Measurements from ENCODE around the gene PRR23B.

The PRR23B gene

DNA sequence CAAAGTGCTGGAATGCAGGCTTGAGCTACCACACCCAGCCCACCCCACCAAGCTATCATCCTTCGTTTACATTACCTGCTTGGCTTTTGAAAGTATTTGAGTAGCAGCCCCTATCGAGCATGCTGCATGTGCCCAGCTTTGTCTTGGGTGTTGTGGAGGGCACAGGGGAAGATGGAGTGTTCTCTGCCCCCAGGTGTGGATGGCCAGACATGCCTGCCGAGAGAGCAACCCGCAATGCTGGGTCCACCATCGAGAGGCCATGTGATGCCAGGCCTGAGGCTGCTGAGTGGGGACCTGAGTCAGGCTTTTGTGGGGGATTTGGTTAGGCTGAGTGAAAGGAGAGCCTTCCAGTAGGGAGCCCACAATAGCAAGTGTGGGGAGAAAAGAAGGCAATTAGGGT lies 47.8 kb downstream of the PRR23B start:
- DNase-seq: no peak

DNA sequence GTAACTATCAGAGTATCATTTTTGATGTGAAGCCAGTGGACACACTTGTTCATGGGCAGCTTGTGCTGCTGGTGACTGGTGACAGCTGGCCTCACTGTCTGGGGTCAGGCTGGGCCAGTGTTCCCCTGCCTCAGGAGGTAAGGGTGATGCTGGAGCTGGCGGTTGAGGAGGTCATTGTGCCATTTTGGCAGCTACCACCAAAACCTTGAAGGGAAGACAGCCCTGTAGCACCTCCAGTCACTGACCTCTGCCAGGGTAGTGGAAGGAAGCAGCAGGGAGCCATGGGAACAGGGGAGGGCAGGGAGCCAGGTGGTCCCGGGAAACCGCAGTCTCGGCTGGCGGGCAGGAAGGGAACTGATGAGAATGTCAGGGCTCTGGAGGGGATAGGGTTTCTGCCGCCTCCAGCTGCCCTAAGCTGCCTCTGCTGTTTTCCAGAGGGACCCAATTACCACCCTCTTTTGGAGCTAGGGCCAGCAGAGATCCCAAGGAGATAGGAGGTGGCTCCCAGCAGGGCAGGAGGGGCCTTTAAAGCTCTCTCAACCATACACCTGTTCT lies 48.9 kb downstream of the PRR23B start:
- no peak for DNase-seq
